GM23248 (cell line): ENCODE results near the gene MPDZ. TPM values are rescaled to one million over a fixed set of nuclear protein-coding genes. Genes with fewer than 3 reads are reported as not detected.

Experiments
- DNase-seq: peaks from one replicate; pipeline ENCODE4 v3.0.0-alpha.2; 2015
- H2AFZ ChIP-seq: fragments of 200-600 bp; sonication (generic); 2 replicates; pipeline ENCODE4 v1.6.1; 2016; ENCODE audit warnings: antibody characterized with exemption
- H3F3A ChIP-seq: fragments of 200-600 bp; sonication (generic); 2 replicates; pipeline ENCODE4 v1.6.1; 2016; ENCODE audit warnings: mild to moderate bottlenecking, antibody characterized with exemption, mixed run types; ENCODE audit not compliant: insufficient read depth
- H3K27ac ChIP-seq: fragments of 200-600 bp; sonication (generic); 2 replicates; pipeline ENCODE4 v1.5.1; 2016; ENCODE audit warnings: mild to moderate bottlenecking
- H3K27me3 ChIP-seq: fragments of 200-600 bp; sonication (generic); replicated peaks from 2 replicates; pipeline ENCODE4 v1.6.1; 2016; ENCODE audit warnings: mild to moderate bottlenecking; ENCODE audit not compliant: insufficient read depth
- H3K36me3 ChIP-seq: fragments of 200-600 bp; sonication (generic); 2 replicates; pipeline ENCODE4 v1.6.1; 2016; ENCODE audit warnings: low read depth, mild to moderate bottlenecking
- H3K4me1 ChIP-seq: fragments of 200-600 bp; sonication (generic); 2 replicates; pipeline ENCODE4 v1.6.1; 2016; ENCODE audit warnings: mild to moderate bottlenecking; ENCODE audit not compliant: insufficient read depth
- H3K4me2 ChIP-seq: fragments of 200-600 bp; sonication (generic); one replicate; pipeline ENCODE4 v1.6.1; 2016; ENCODE audit warnings: mild to moderate bottlenecking; ENCODE audit not compliant: unreplicated experiment
- H3K4me3 ChIP-seq: fragments of 200-600 bp; sonication (generic); 2 replicates; pipeline ENCODE4 v1.5.1; 2016; ENCODE audit warnings: mild to moderate bottlenecking
- H3K79me2 ChIP-seq: fragments of 200-600 bp; sonication (generic); 2 replicates; pipeline ENCODE4 v1.6.1; 2016; ENCODE audit warnings: mild to moderate bottlenecking; ENCODE audit not compliant: insufficient read depth
- H3K9ac ChIP-seq: fragments of 200-600 bp; sonication (generic); 2 replicates; pipeline ENCODE4 v1.6.1; 2016; ENCODE audit warnings: mild to moderate bottlenecking
- H3K9me2 ChIP-seq: fragments of 200-600 bp; sonication (generic); 2 replicates; pipeline ENCODE4 v1.6.1; 2016; ENCODE audit warnings: mixed run types, mild to moderate bottlenecking, moderate library complexity; ENCODE audit not compliant: insufficient read depth
- H3K9me3 ChIP-seq: fragments of 200-600 bp; sonication (generic); one replicate; pipeline ENCODE4 v1.6.1; 2017; ENCODE audit warnings: low read depth
- H4K20me1 ChIP-seq: fragments of 200-600 bp; sonication (generic); 2 replicates; pipeline ENCODE4 v1.6.0; 2016; ENCODE audit not compliant: insufficient read depth
- EZH2 ChIP-seq: fragments of 200-600 bp; sonication (generic); IDR thresholded peaks from 2 replicates; pipeline ENCODE4 v1.6.1; 2018; ENCODE audit warnings: antibody characterized with exemption, mild to moderate bottlenecking; ENCODE audit not compliant: insufficient read depth, poor library complexity, severe bottlenecking
- EZH2phosphoT487 ChIP-seq: fragments of 200-600 bp; sonication (generic); IDR thresholded peaks from 2 replicates; pipeline ENCODE4 v1.6.1; 2018; ENCODE audit warnings: antibody characterized with exemption, moderate library complexity, mild to moderate bottlenecking, low read depth; ENCODE audit not compliant: insufficient read depth
- whole genome bisulfite sequencing, 2 experiments: methylation state at CpG; one replicate each; pipeline ENCODE4 v1.1.6; 2015 to 2017; ENCODE audit warnings: low lambda C conversion rate in 2 of 2, low coverage in 1 of 2; ENCODE audit errors: missing lambda C conversion rate in 2 of 2; 5-methylcytosine and 5-hydroxymethylcytosine counted together
- in situ Hi-C: fragments of 300-500 bp; cut with MboI; formaldehyde crosslinking; loops from 2 replicates; pipeline ENCODE4 v1.15.0; 2020
- polyA plus RNA-seq: library from polyadenylated mRNA; unstranded; fragments of >200 nt; fragmentation: Nextera tagmentation; extraction: Ambion mirVana; gene quantifications from 2 replicates; pipeline ENCODE4 v1.2.1, GENCODE V29; 2016
- total RNA-seq: library from RNA; depleted of rRNA; stranded (reverse); fragments of >200 nt; shearing (Covaris generic); gene quantifications from 2 replicates; pipeline ENCODE4 v1.2.3, GENCODE V29; 2014

MPDZ gene
- total and polyA plus RNA-seq, 2 experiments from 2014 or later = 17.2 to 31.9 TPM

GRCh38 chr9:13144166-13144775 lies 135.2 kb downstream of the MPDZ start:
- in situ Hi-C loops = no loop called here
- H3K79me2 ChIP-seq = no peaks in the 10 kb centered on the region
- no peak overlapping the region for H3K9ac ChIP-seq
- TF ChIP-seq EZH2 (no peak), EZH2phosphoT487 (no peak)
- H3K9me3 ChIP-seq = no peaks in the 10 kb centered on the region
- no peak overlapping the region for H3K4me2 ChIP-seq
- H3K4me1 ChIP-seq = peaks cover 17% of the 10 kb centered on the region
- WGBS, 2 experiments = 47 to 59% methylated on average over 2 of the region's 2 CpGs
- H3F3A ChIP-seq = peaks cover 16% of the 10 kb centered on the region
- DNase-seq = no peak
- H3K27ac ChIP-seq = no peak overlapping the region
- H3K9me2 ChIP-seq = no peaks in the 10 kb centered on the region
- 0 out of 2 replicates have a peak, but pooled peaks cover 15% of the 10 kb centered on the region for H3K36me3 ChIP-seq
- no peaks in the 10 kb centered on the region for H3K27me3 ChIP-seq
- no peak overlapping the region for H3K4me3 ChIP-seq
- no peaks in the 10 kb centered on the region for H4K20me1 ChIP-seq
- H2AFZ ChIP-seq = no peak overlapping the region

GRCh38 chr9:13143281-13143680 lies 136.2 kb downstream of the MPDZ start:
- WGBS, 2 experiments = 71 to 72% methylated on average over 5 of the region's 5 CpGs
- Histone ChIP-seq H3K79me2 (no peaks in the 10 kb centered on the region), H3K4me1 (peaks cover 21% of the 10 kb centered on the region), H3K9ac (no peak overlapping the region), H3K4me3 (no peak overlapping the region), H3K9me2 (no peaks in the 10 kb centered on the region), H3K27ac (no peak overlapping the region), H3K4me2 (no peak overlapping the region), H3K36me3 (0 out of 2 replicates have a peak, but pooled peaks cover 16% of the 10 kb centered on the region), H3K9me3 (no peaks in the 10 kb centered on the region), H3F3A (peaks cover 20% of the 10 kb centered on the region), H2AFZ (no peak overlapping the region), H3K27me3 (no peaks in the 10 kb centered on the region), H4K20me1 (no peaks in the 10 kb centered on the region)
- in situ Hi-C loops = no loop called here
- no peak for TF ChIP-seq EZH2
- no peak for TF ChIP-seq EZH2phosphoT487
- DNase-seq = no peak

- no peak overlapping the region for H3K4me2 ChIP-seq
- H3K36me3 ChIP-seq = peaks cover 19% of the 10 kb centered on the region; the same call in 1 of the 2 replicates
- no peak overlapping the region for H3K9ac ChIP-seq
- in situ Hi-C loops = no loop called here
- no peaks in the 10 kb centered on the region for H3K79me2 ChIP-seq
- 98 to 100% methylated on average over 3 of the region's 3 CpGs for WGBS, 2 experiments
- H3K27ac ChIP-seq = no peak overlapping the region
- DNase-seq = no peak
- no peaks in the 10 kb centered on the region for H3K9me2 ChIP-seq
- H4K20me1 ChIP-seq = no peaks in the 10 kb centered on the region
- peaks cover 21% of the 10 kb centered on the region for H3K4me1 ChIP-seq
- TF ChIP-seq EZH2 (no peak), EZH2phosphoT487 (no peak)
- H2AFZ ChIP-seq = no peak overlapping the region
- no peak overlapping the region for H3K4me3 ChIP-seq
- no peaks in the 10 kb centered on the region for H3K9me3 ChIP-seq
- no peaks in the 10 kb centered on the region for H3K27me3 ChIP-seq
- peaks cover 20% of the 10 kb centered on the region for H3F3A ChIP-seq
Measured at GRCh38 chr9:13142776-13143175, 136.7 kb downstream of the MPDZ start.

GRCh38 chr9:13141629-13142028 lies 137.9 kb downstream of the MPDZ start:
- no peaks in the 10 kb centered on the region for H3K79me2 ChIP-seq
- no peaks in the 10 kb centered on the region for H3K9me2 ChIP-seq
- no peaks in the 10 kb centered on the region for H4K20me1 ChIP-seq
- peaks cover 8% of the 10 kb centered on the region; the same call in 1 of the 2 replicates for H3K36me3 ChIP-seq
- H2AFZ ChIP-seq = no peak overlapping the region
- no peaks in the 10 kb centered on the region for H3K9me3 ChIP-seq
- H3K9ac ChIP-seq = no peak overlapping the region
- H3K4me2 ChIP-seq = no peak overlapping the region
- no peak for DNase-seq
- no peak overlapping the region for H3K27ac ChIP-seq
- H3K4me1 ChIP-seq = peaks cover 21% of the 10 kb centered on the region
- TF ChIP-seq EZH2phosphoT487 (no peak), EZH2 (no peak)
- WGBS, 2 experiments = 86 to 90% methylated on average over 5 of the region's 5 CpGs
- no peaks in the 10 kb centered on the region for H3K27me3 ChIP-seq
- no peak overlapping the region for H3K4me3 ChIP-seq
- H3F3A ChIP-seq = peaks cover 20% of the 10 kb centered on the region
- in situ Hi-C loops = no loop called here
